GM12878 (cell line): Measurements from ENCODE around the gene EML3. TPM values are rescaled to one million over a fixed set of nuclear protein-coding genes. Genes with fewer than 3 reads are reported as not detected.

Experiments used
- CHD4 ChIP-seq: fragments of 200-600 bp; sonication (generic); IDR thresholded peaks from 2 replicates; pipeline ENCODE4 v1.6.1; 2016; ENCODE audit warnings: mild to moderate bottlenecking
- CREM ChIP-seq: IDR thresholded peaks from 2 replicates; pipeline ENCODE4 v1.6.1; 2014; ENCODE audit warnings: antibody characterized with exemption, low read depth
- EED ChIP-seq: sonication (generic); IDR thresholded peaks from 2 replicates; pipeline ENCODE4 v1.6.1; 2016; ENCODE audit warnings: antibody characterized with exemption, low read depth
- GABPA ChIP-seq: IDR thresholded peaks from 2 replicates; pipeline ENCODE4 v1.6.1; 2014; ENCODE audit warnings: antibody characterized with exemption, low read depth, mild to moderate bottlenecking, inconsistent platforms
- HDAC6 ChIP-seq: fragments of 200-600 bp; sonication (generic); IDR thresholded peaks from one replicate; pipeline ENCODE4 v1.8.0; 2017; ENCODE audit warnings: antibody characterized with exemption; ENCODE audit not compliant: unreplicated experiment
- KLF5 ChIP-seq: fragments of 450-650 bp; IDR thresholded peaks from 2 replicates; pipeline ENCODE4 v1.6.1; 2014; ENCODE audit warnings: mild to moderate bottlenecking; ENCODE audit not compliant: partially characterized antibody
- MTA3 ChIP-seq: IDR thresholded peaks from 2 replicates; pipeline ENCODE4 v1.6.1; 2012; ENCODE audit warnings: low read length, inconsistent platforms, borderline replicate concordance
- RFX5 ChIP-seq: IDR thresholded peaks from 2 replicates; pipeline ENCODE4 v1.6.1; 2011; ENCODE audit warnings: low read depth, low read length, improper control_type of control experiment
- SMAD1 ChIP-seq: fragments of 450-650 bp; IDR thresholded peaks from 2 replicates; pipeline ENCODE4 v1.6.1; 2018; ENCODE audit warnings: mild to moderate bottlenecking, low read depth; ENCODE audit not compliant: partially characterized antibody
- YY1 ChIP-seq: IDR thresholded peaks from 2 replicates; pipeline ENCODE4 v1.6.1; 2011; ENCODE audit warnings: low read depth, mild to moderate bottlenecking, low read length
- polyA plus RNA-seq, 11 experiments: library from polyadenylated mRNA; depleted of rRNA in 4 of 11; unstranded in 6 of 11; stranded (reverse) in 5 of 11; fragments of >200 nt; fragmentation: Nextera tagmentation in 4 of 11; fragmentation: Illumina TruSeq in 1 of 11; extraction: Ambion mirVana in 4 of 11; extraction: Trizol in 1 of 11; gene quantifications; 1 replicate in 1 of 11; 2 replicates in 10 of 11; pipeline versions ENCODE4 v1.2.1 to v1.2.3, GENCODE V29; 2011 to 2016; ENCODE audit warnings: inconsistent platforms in 2 of 11, missing spikeins in 2 of 11, low read depth in 1 of 11
- total RNA-seq, 4 experiments: library from RNA; depleted of rRNA in 3 of 4; stranded (reverse); fragments of >200 nt in 3 of 4; fragmentation: Illumina TruSeq in 1 of 4; extraction: Trizol in 1 of 4; gene quantifications; 2 replicates each; pipeline versions ENCODE4 v1.2.1 to v1.2.3, GENCODE V29; 2013 to 2021
- TF ChIP-seq, protein P1 (sequence below): fragments of 150-350 bp; IDR thresholded peaks from 2 replicates; pipeline ENCODE4 v1.6.1; 2014; ENCODE audit warnings: mild to moderate bottlenecking, low read depth, low read length
- TF ChIP-seq, protein P2 (sequence below): fragments of 450-650 bp; IDR thresholded peaks from 2 replicates; pipeline ENCODE4 v1.6.1; 2017; ENCODE audit warnings: low read depth, mild to moderate bottlenecking, moderate library complexity
- TF ChIP-seq, protein P3 (sequence below): fragments of 450-650 bp; IDR thresholded peaks from 2 replicates; pipeline ENCODE4 v1.6.1; 2017; ENCODE audit warnings: antibody characterized with exemption, mild to moderate bottlenecking, moderate library complexity
- TF ChIP-seq, protein P4 (sequence below): fragments of 450-650 bp; IDR thresholded peaks from 2 replicates; pipeline ENCODE4 v1.6.1; 2016; ENCODE audit warnings: mild to moderate bottlenecking, moderate library complexity, borderline replicate concordance

EML3 gene
- total and polyA plus RNA-seq, 10 of the 15 experiments (the other 5 are each of a cell fraction or from before 2014, with no cell fraction given): 0.58 to 82.5 (median 24.8) TPM

DNA sequence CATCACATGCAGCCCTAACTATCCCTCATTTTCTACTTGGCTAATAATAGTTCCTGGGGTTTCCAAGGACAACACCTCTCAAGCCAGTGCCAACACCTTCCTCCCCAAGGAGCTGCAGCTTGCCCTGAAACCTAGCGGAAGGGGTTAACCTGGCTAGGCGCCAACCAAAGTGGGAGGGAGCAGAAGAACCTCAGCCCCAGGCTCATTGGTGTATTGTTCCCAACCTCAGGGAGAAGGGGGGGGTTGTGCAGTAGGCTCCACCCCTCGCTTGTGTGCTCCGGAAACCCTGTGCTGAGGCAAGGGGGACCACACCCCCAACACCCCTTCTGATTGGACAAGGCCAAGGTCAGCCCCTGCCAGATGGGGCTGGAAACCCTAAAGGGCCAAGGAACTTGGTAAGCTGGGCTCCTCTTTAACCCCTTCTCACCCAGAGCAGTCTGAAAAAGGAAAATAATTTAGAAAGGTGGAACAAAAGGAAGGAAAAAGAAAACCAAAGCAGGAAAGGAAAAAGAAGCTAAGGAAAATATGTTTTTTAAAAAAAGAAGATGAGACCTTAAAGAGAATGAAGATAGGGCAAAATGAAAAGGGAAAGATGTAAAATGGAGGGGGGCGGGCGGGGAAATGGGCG is 13.4 kb downstream of the EML3 start (continued):
- TF ChIP-seq YY1 (peak; percentile 63), CREM (peak; percentile 54; the same call in 1 of the 2 replicates), KLF5 (peak; percentile 15), EED (no peak), RFX5 (peak; percentile 18; the same call in 1 of the 2 replicates), CHD4 (no peak), MTA3 (no peak), HDAC6 (no peak), SMAD1 (peak; percentile 99), GABPA (0 out of 2 replicates have a peak, but pooled peaks have one; percentile 28)
- TF ChIP-seq, protein P1, sequence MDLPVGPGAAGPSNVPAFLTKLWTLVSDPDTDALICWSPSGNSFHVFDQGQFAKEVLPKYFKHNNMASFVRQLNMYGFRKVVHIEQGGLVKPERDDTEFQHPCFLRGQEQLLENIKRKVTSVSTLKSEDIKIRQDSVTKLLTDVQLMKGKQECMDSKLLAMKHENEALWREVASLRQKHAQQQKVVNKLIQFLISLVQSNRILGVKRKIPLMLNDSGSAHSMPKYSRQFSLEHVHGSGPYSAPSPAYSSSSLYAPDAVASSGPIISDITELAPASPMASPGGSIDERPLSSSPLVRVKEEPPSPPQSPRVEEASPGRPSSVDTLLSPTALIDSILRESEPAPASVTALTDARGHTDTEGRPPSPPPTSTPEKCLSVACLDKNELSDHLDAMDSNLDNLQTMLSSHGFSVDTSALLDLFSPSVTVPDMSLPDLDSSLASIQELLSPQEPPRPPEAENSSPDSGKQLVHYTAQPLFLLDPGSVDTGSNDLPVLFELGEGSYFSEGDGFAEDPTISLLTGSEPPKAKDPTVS: no peak
- TF ChIP-seq, protein P2, sequence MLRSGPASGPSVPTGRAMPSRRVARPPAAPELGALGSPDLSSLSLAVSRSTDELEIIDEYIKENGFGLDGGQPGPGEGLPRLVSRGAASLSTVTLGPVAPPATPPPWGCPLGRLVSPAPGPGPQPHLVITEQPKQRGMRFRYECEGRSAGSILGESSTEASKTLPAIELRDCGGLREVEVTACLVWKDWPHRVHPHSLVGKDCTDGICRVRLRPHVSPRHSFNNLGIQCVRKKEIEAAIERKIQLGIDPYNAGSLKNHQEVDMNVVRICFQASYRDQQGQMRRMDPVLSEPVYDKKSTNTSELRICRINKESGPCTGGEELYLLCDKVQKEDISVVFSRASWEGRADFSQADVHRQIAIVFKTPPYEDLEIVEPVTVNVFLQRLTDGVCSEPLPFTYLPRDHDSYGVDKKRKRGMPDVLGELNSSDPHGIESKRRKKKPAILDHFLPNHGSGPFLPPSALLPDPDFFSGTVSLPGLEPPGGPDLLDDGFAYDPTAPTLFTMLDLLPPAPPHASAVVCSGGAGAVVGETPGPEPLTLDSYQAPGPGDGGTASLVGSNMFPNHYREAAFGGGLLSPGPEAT: peak; percentile 89
- TF ChIP-seq, protein P3, sequence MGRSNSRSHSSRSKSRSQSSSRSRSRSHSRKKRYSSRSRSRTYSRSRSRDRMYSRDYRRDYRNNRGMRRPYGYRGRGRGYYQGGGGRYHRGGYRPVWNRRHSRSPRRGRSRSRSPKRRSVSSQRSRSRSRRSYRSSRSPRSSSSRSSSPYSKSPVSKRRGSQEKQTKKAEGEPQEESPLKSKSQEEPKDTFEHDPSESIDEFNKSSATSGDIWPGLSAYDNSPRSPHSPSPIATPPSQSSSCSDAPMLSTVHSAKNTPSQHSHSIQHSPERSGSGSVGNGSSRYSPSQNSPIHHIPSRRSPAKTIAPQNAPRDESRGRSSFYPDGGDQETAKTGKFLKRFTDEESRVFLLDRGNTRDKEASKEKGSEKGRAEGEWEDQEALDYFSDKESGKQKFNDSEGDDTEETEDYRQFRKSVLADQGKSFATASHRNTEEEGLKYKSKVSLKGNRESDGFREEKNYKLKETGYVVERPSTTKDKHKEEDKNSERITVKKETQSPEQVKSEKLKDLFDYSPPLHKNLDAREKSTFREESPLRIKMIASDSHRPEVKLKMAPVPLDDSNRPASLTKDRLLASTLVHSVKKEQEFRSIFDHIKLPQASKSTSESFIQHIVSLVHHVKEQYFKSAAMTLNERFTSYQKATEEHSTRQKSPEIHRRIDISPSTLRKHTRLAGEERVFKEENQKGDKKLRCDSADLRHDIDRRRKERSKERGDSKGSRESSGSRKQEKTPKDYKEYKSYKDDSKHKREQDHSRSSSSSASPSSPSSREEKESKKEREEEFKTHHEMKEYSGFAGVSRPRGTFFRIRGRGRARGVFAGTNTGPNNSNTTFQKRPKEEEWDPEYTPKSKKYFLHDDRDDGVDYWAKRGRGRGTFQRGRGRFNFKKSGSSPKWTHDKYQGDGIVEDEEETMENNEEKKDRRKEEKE: no peak
- TF ChIP-seq, protein P4, sequence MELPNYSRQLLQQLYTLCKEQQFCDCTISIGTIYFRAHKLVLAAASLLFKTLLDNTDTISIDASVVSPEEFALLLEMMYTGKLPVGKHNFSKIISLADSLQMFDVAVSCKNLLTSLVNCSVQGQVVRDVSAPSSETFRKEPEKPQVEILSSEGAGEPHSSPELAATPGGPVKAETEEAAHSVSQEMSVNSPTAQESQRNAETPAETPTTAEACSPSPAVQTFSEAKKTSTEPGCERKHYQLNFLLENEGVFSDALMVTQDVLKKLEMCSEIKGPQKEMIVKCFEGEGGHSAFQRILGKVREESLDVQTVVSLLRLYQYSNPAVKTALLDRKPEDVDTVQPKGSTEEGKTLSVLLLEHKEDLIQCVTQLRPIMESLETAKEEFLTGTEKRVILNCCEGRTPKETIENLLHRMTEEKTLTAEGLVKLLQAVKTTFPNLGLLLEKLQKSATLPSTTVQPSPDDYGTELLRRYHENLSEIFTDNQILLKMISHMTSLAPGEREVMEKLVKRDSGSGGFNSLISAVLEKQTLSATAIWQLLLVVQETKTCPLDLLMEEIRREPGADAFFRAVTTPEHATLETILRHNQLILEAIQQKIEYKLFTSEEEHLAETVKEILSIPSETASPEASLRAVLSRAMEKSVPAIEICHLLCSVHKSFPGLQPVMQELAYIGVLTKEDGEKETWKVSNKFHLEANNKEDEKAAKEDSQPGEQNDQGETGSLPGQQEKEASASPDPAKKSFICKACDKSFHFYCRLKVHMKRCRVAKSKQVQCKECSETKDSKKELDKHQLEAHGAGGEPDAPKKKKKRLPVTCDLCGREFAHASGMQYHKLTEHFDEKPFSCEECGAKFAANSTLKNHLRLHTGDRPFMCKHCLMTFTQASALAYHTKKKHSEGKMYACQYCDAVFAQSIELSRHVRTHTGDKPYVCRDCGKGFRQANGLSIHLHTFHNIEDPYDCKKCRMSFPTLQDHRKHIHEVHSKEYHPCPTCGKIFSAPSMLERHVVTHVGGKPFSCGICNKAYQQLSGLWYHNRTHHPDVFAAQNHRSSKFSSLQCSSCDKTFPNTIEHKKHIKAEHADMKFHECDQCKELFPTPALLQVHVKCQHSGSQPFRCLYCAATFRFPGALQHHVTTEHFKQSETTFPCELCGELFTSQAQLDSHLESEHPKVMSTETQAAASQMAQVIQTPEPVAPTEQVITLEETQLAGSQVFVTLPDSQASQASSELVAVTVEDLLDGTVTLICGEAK: peak; percentile 50; the same call in 1 of the 2 replicates
